ENCODE data around the gene ZNF446. TPM values are rescaled to one million over a fixed set of nuclear protein-coding genes. Genes with fewer than 3 reads are reported as not detected.
"Not testable (repeated sequence)": the region's sequence is repeated elsewhere in the genome, so short reads cannot be mapped to it uniquely, and the experiment has no call there.

Gene ZNF446
- polyA plus RNA-seq, 1 donor = 8.7 TPM

GRCh38 chr19:58470837-58471543 lies 5.2 kb upstream of the ZNF446 start:
- DNase-seq = not testable (repeated sequence)

GRCh38 chr19:58471736-58472135 lies 4.4 kb upstream of the ZNF446 start:
- DNase-seq = no peak

GRCh38 chr19:58473775-58474174 lies 2.4 kb upstream of the ZNF446 start:
- no peak for DNase-seq

- DNase-seq = no peak
These were observed 1.7 kb upstream of the ZNF446 start for GRCh38 chr19:58474291-58474996.

- DNase-seq = no peak
These were observed 997 bp upstream of the ZNF446 start for GRCh38 chr19:58474997-58475713.

GRCh38 chr19:58476498-58477015 lies 405 bp downstream of the ZNF446 start:
- DNase-seq = peak; percentile 32

GRCh38 chr19:58477130-58477529 lies 978 bp downstream of the ZNF446 start:
- no peak for DNase-seq

- DNase-seq = no peak
These were observed 1.7 kb downstream of the ZNF446 start for GRCh38 chr19:58477871-58478270.

- no peak for DNase-seq
These were observed 3.2 kb downstream of the ZNF446 start for GRCh38 chr19:58479303-58479702.

GRCh38 chr19:58479736-58480480 lies 3.8 kb downstream of the ZNF446 start:
- no peak for DNase-seq

GRCh38 chr19:58480481-58480830 lies 4.3 kb downstream of the ZNF446 start:
- no peak for DNase-seq

GRCh38 chr19:58480831-58481230 lies 4.7 kb downstream of the ZNF446 start:
- no peak for DNase-seq

GRCh38 chr19:58482372-58482771 lies 6.2 kb downstream of the ZNF446 start:
- DNase-seq = no peak

GRCh38 chr19:58483776-58484175 lies 7.6 kb downstream of the ZNF446 start:
- DNase-seq = no peak

GRCh38 chr19:58484349-58484748 lies 8.2 kb downstream of the ZNF446 start:
- not testable (repeated sequence) for DNase-seq

- no peak for DNase-seq
These were observed 15.2 kb downstream of the ZNF446 start for GRCh38 chr19:58491393-58491792.

GRCh38 chr19:58492265-58492664 lies 16.1 kb downstream of the ZNF446 start:
- no peak for DNase-seq

GRCh38 chr19:58497634-58498170 lies 21.6 kb downstream of the ZNF446 start:
- DNase-seq = no peak

GRCh38 chr19:58498316-58499020 lies 22.3 kb downstream of the ZNF446 start:
- no peak for DNase-seq

- peak; percentile 94 for DNase-seq
These were observed 23.1 kb downstream of the ZNF446 start for GRCh38 chr19:58499021-58499927.

- no peak for DNase-seq
These were observed 24.1 kb downstream of the ZNF446 start for GRCh38 chr19:58500242-58500641.

All from hindlimb muscle (tissue), 1 donor.